Measurements from ENCODE around the gene VTN. TPM values are rescaled to one million over a fixed set of nuclear protein-coding genes. Genes with fewer than 3 reads are reported as not detected.
A peak's percentile ranks its signal among the peaks of the same experiment; 100 is the strongest.

The VTN gene
- total RNA-seq, 1 experiment from 2014 or later, result not detected

DNA sequence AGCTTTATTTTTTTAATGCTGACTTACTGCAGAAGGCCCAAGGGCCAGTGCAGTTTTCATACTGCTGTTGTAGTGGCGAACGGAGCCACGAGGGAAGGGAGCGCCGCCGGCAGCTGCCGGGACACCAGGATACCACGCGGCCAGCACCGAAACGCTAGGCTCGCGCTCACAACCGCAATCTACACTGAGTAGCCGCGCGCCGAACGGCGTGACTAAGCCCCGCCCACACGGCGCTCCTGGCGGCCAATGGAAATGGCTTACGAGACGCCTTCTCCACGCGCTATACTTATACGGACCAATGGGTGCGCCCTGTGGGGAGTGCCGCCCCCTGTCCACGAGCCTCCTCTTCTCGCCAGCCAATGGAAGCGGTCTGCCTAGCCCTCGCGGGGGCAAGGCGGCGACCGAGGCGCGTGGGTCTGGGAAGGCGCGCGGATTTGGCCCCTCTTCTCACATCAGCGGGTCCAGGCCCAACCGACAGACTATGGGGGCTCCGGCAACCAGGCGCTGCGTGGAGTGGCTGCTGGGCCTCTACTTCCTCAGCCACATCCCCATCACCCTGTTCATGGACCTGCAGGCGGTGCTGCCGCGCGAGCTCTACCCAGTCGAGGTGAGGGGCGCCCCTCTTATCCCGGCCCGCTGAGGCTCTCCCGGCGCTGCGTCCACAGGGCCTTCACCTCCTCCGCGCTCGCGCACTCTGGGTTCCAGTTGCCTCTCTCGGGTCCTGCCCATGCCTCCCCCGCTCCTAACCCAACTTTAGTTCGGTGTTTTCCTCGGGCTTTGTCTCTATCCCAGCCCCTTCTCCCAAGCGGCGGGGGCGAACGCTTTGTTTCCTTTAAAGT is 51.1 kb downstream of the VTN start, which contains the start of gene TMEM97:
TMEM97 (plus strand) TSS at position 442 of the 839 bp plus-strand sequence; CDS start at position 482, 40 bp downstream.
- no TSS peak for BruUV-seq (replicated peaks)
- TF ChIP-seq, protein P1, sequence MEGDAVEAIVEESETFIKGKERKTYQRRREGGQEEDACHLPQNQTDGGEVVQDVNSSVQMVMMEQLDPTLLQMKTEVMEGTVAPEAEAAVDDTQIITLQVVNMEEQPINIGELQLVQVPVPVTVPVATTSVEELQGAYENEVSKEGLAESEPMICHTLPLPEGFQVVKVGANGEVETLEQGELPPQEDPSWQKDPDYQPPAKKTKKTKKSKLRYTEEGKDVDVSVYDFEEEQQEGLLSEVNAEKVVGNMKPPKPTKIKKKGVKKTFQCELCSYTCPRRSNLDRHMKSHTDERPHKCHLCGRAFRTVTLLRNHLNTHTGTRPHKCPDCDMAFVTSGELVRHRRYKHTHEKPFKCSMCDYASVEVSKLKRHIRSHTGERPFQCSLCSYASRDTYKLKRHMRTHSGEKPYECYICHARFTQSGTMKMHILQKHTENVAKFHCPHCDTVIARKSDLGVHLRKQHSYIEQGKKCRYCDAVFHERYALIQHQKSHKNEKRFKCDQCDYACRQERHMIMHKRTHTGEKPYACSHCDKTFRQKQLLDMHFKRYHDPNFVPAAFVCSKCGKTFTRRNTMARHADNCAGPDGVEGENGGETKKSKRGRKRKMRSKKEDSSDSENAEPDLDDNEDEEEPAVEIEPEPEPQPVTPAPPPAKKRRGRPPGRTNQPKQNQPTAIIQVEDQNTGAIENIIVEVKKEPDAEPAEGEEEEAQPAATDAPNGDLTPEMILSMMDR (IDR thresholded peaks at IDR 0.05; ENCODE audit: unreplicated experiment), result no peak
- intact Hi-C loops (cut with micrococcal nuclease; ENCODE audit: unreplicated experiment), result no loop called here
- H3K36me3 Mint-ChIP-seq (ENCODE audit: insufficient read depth, unreplicated experiment), result peaks cover 36% of the 10 kb centered on the region
- DNase-seq, result peak; percentile 96
- H3K4me3 Mint-ChIP-seq (ENCODE audit: low read depth, unreplicated experiment), result peak within 1 kb of the TSS; percentile 97
- no peaks in the 10 kb centered on the region for H3K27me3 Mint-ChIP-seq (ENCODE audit: unreplicated experiment)
- peaks cover 51% of the 10 kb centered on the region for H3K4me1 Mint-ChIP-seq (ENCODE audit: low read depth, unreplicated experiment)
- H3K9me3 Mint-ChIP-seq (ENCODE audit: low read depth, unreplicated experiment), result no peaks in the 10 kb centered on the region
- peak within 1 kb of the TSS; percentile 97 for H3K27ac Mint-ChIP-seq (ENCODE audit: unreplicated experiment)
- CTCF ChIA-PET, result interaction anchor here (0.7 to 1.0 kb wide), 2 partner anchors 16 to 212 kb away, joined by 3 read pairs; partner anchors contain the start of genes IFT20 and TNFAIP1

DNA sequence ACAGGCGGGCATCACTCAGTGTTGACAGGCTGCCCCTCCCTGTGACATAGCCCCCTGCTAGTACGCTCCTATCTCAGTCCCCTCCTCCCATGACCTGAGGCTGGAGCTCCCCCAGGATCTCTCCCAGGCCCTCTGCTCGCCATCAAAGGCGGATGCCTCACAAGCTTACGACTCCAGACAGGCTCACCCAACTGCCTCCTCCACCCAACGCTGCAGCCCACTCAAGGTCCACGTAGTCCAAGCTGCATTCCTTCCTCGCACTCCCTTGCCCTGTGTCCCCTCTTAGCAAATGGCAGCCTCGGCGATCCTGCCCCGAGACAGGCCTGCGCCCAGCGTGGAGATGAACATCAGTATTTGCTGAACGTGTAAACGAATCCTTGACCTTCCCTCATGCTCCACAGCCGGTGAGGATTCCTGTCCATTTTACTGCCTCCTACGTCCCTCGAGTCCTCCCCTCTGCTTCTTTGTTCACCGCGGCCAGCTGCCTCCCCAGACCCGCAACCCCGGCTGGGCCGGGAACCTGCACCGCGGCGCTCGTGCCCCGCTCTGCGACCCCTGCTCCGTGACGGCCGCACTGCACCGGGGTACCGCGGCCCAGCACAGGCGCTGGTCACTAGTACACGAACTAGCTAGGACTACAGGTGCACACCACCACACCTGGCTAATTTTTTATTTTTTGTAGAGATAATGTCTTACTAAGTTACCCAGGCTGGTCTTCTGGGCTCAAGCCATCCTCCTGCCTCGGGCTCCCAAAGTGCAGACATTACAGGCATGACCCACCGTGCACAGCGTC is 51.9 kb downstream of the VTN start:
- CTCF ChIA-PET, result interaction anchor here (0.7 kb wide), 1 partner anchor 212 kb away, joined by 3 read pairs; no protein-coding TSS in a partner anchor
- peak overlapping the region; percentile 97 for H3K4me3 Mint-ChIP-seq (ENCODE audit: low read depth, unreplicated experiment)
- no peaks in the 10 kb centered on the region for H3K9me3 Mint-ChIP-seq (ENCODE audit: low read depth, unreplicated experiment)
- H3K4me1 Mint-ChIP-seq (ENCODE audit: low read depth, unreplicated experiment), result peaks cover 54% of the 10 kb centered on the region
- TF ChIP-seq, protein P1 (IDR thresholded peaks at IDR 0.05; ENCODE audit: unreplicated experiment), result no peak
- intact Hi-C loops (cut with micrococcal nuclease; ENCODE audit: unreplicated experiment), result no loop called here
- no TSS peak for BruUV-seq (replicated peaks)
- peak overlapping the region; percentile 97 for H3K27ac Mint-ChIP-seq (ENCODE audit: unreplicated experiment)
- H3K36me3 Mint-ChIP-seq (ENCODE audit: insufficient read depth, unreplicated experiment), result peaks cover 36% of the 10 kb centered on the region
- DNase-seq, result no peak
- H3K27me3 Mint-ChIP-seq (ENCODE audit: unreplicated experiment), result no peaks in the 10 kb centered on the region

Small RNA genes within 50 kb of the gene (microRNA-seq; reads per million reads assigned to microRNA genes)
- gene MIR4723, result 2.1 reads per million

Other genes with a start within 250 kb of the VTN start
- gene TMEM97, start 51.1 kb downstream of the VTN start, total RNA-seq (2022), result 110 and 114 TPM in 2 replicates
- gene IFT20, start 34.8 kb downstream of the VTN start, total RNA-seq (2022), result 31.9 and 32.1 TPM in 2 replicates
- 45.9 and 49.4 TPM in 2 replicates for gene TNFAIP1, start 34.5 kb downstream of the VTN start, total RNA-seq (2022)
- gene POLDIP2, start 12.8 kb downstream of the VTN start, total RNA-seq (2022), result 82.7 and 85.9 TPM in 2 replicates
- not detected in 2 replicates for gene SEBOX, start 5.1 kb downstream of the VTN start, total RNA-seq (2022)
- gene SARM1, start 1.4 kb upstream of the VTN start, total RNA-seq (2022), result 7.1 and 8.1 TPM in 2 replicates
- gene SLC46A1, start 35.9 kb upstream of the VTN start, total RNA-seq (2022), result 13.3 and 17.0 TPM in 2 replicates
- not detected in 2 replicates for gene SLC13A2, start 103.3 kb upstream of the VTN start, total RNA-seq (2022)
- not detected in 2 replicates for gene FOXN1, start 136.0 kb upstream of the VTN start, total RNA-seq (2022)
- 13.0 and 14.6 TPM in 2 replicates for gene UNC119, start 182.3 kb upstream of the VTN start, total RNA-seq (2022)
- gene PIGS, start 201.2 kb upstream of the VTN start, total RNA-seq (2022), result 50.9 and 59.2 TPM in 2 replicates
- 2.6 and 2.8 TPM in 2 replicates for gene ALDOC, start 206.6 kb upstream of the VTN start, total RNA-seq (2022)
- 69.3 and 82.1 TPM in 2 replicates for gene SPAG5, start 228.7 kb upstream of the VTN start, total RNA-seq (2022)
- gene RSKR, start 243.9 kb upstream of the VTN start, total RNA-seq (2022), result 35.1 and 42.1 TPM in 2 replicates

Data from Calu3 (cell line).